GM23338 (cell line): ENCODE data around the gene LRRC19. TPM values are rescaled to one million over a fixed set of nuclear protein-coding genes. Genes with fewer than 3 reads are reported as not detected.

Experiments used
- ATAC-seq: fragments of 200-7000 bp; cut with Tn5 transposase; 3 replicates; pipeline ENCODE4 v1.9.1; 2020
- DNase-seq: peaks from one replicate; pipeline ENCODE4 v3.0.0-alpha.2; 2015; ENCODE audit warnings: low spot score
- H2AFZ ChIP-seq: fragments of 200-600 bp; sonication (generic); 2 replicates; pipeline ENCODE4 v1.8.0; 2016; ENCODE audit warnings: antibody characterized with exemption, mild to moderate bottlenecking, moderate library complexity
- H3F3A ChIP-seq: fragments of 200-600 bp; sonication (generic); replicated peaks from 2 replicates; pipeline ENCODE4 v1.8.0; 2017; ENCODE audit warnings: antibody characterized with exemption, mixed run types, low read depth
- H3K27ac ChIP-seq: fragments of 200-600 bp; sonication (generic); 2 replicates; pipeline ENCODE4 v1.6.1; 2016; ENCODE audit warnings: low read depth
- H3K27me3 ChIP-seq: fragments of 200-600 bp; sonication (generic); 2 replicates; pipeline ENCODE4 v1.8.0; 2016; ENCODE audit warnings: mild to moderate bottlenecking, mixed run types, moderate library complexity; ENCODE audit not compliant: insufficient read depth
- H3K36me3 ChIP-seq: fragments of 200-600 bp; sonication (generic); 2 replicates; pipeline ENCODE4 v1.8.0; 2016; ENCODE audit warnings: mild to moderate bottlenecking; ENCODE audit not compliant: insufficient read depth
- H3K4me1 ChIP-seq: fragments of 200-600 bp; sonication (generic); 2 replicates; pipeline ENCODE4 v1.8.0; 2016; ENCODE audit warnings: mild to moderate bottlenecking, moderate library complexity; ENCODE audit not compliant: insufficient read depth
- H3K4me2 ChIP-seq: fragments of 200-600 bp; sonication (generic); 2 replicates; pipeline ENCODE4 v1.7.1; 2017; ENCODE audit warnings: mixed run types
- H3K4me3 ChIP-seq: fragments of 200-600 bp; sonication (generic); 2 replicates; pipeline ENCODE4 v1.6.1; 2016; ENCODE audit warnings: mixed run types
- H3K79me2 ChIP-seq: fragments of 200-600 bp; sonication (generic); replicated peaks from 2 replicates; pipeline ENCODE4 v1.8.0; 2017; ENCODE audit warnings: mild to moderate bottlenecking; ENCODE audit not compliant: insufficient read depth
- H3K9me2 ChIP-seq: fragments of 200-600 bp; sonication (generic); 2 replicates; pipeline ENCODE4 v1.8.0; 2017; ENCODE audit not compliant: insufficient read depth
- H4K20me1 ChIP-seq: fragments of 200-600 bp; sonication (generic); replicated peaks from 2 replicates; pipeline ENCODE4 v1.8.0; 2017; ENCODE audit warnings: mild to moderate bottlenecking; ENCODE audit not compliant: insufficient read depth
- H3K27ac Mint-ChIP-seq: 2 replicates; pipeline ENCODE4 v1.8.0; 2020; ENCODE audit warnings: inconsistent platforms, mild to moderate bottlenecking, moderate library complexity, mixed read lengths
- H3K27me3 Mint-ChIP-seq: 3 replicates; pipeline ENCODE4 v1.8.0; 2022; ENCODE audit warnings: low read depth, mild to moderate bottlenecking, moderate library complexity, mixed read lengths, inconsistent platforms; ENCODE audit not compliant: insufficient read depth, poor library complexity
- H3K36me3 Mint-ChIP-seq: 3 replicates; pipeline ENCODE4 v1.8.0; 2021; ENCODE audit warnings: low read depth, mild to moderate bottlenecking, inconsistent platforms, moderate library complexity, mixed read lengths
- H3K4me1 Mint-ChIP-seq: 3 replicates; pipeline ENCODE4 v1.8.0; 2020; ENCODE audit warnings: mild to moderate bottlenecking, inconsistent platforms, mixed read lengths
- H3K4me3 Mint-ChIP-seq: 3 replicates; pipeline ENCODE4 v1.8.0; 2021; ENCODE audit warnings: moderate library complexity, mild to moderate bottlenecking, inconsistent platforms, mixed read lengths
- H3K9me3 Mint-ChIP-seq: 3 replicates; pipeline ENCODE4 v1.8.0; 2020; ENCODE audit warnings: moderate library complexity, mild to moderate bottlenecking, inconsistent platforms, mixed read lengths
- CREB1 ChIP-seq: fragments of 250-450 bp; sonication (Bioruptor Pico); IDR thresholded peaks from 2 replicates; pipeline ENCODE4 v1.5.0; 2020; ENCODE audit warnings: low read depth, mild to moderate bottlenecking, moderate library complexity
- EZH2 ChIP-seq: fragments of 200-600 bp; sonication (generic); IDR thresholded peaks from one replicate; pipeline ENCODE4 v1.8.0; 2017; ENCODE audit warnings: antibody characterized with exemption, mild to moderate bottlenecking, low read depth; ENCODE audit not compliant: unreplicated experiment
- EZH2phosphoT487 ChIP-seq: fragments of 200-600 bp; sonication (generic); IDR thresholded peaks from one replicate; pipeline ENCODE4 v1.8.1; 2018; ENCODE audit warnings: antibody characterized with exemption; ENCODE audit not compliant: unreplicated experiment
- JUNB ChIP-seq: IDR thresholded peaks from one replicate; pipeline ENCODE4 v1.6.1; 2016; ENCODE audit warnings: antibody characterized with exemption; ENCODE audit not compliant: unreplicated experiment
- NANOG ChIP-seq: IDR thresholded peaks from 2 replicates; pipeline ENCODE4 v1.6.1; 2016; ENCODE audit warnings: antibody characterized with exemption, borderline replicate concordance
- POLR2AphosphoS5 ChIP-seq: IDR thresholded peaks from 2 replicates; pipeline ENCODE4 v1.6.1; 2016; ENCODE audit warnings: antibody characterized with exemption, low read depth
- STAT1 ChIP-seq: IDR thresholded peaks from one replicate; pipeline ENCODE4 v1.6.1; 2016; ENCODE audit warnings: antibody characterized with exemption; ENCODE audit not compliant: unreplicated experiment
- ZNF114 ChIP-seq: fragments of 250-450 bp; sonication (Bioruptor Pico); IDR thresholded peaks from 2 replicates; pipeline ENCODE4 v1.5.0; 2020; ENCODE audit warnings: mild to moderate bottlenecking, moderate library complexity
- ZNF331 ChIP-seq: fragments of 250-450 bp; sonication (Bioruptor Pico); IDR thresholded peaks from 2 replicates; pipeline ENCODE4 v1.5.0; 2020; ENCODE audit warnings: low read depth, mild to moderate bottlenecking, moderate library complexity
- ZNF462 ChIP-seq: fragments of 250-450 bp; sonication (Bioruptor Pico); IDR thresholded peaks from 2 replicates; pipeline ENCODE4 v1.5.0; 2020; ENCODE audit warnings: mild to moderate bottlenecking, moderate library complexity
- polyA plus RNA-seq: library from polyadenylated mRNA; unstranded; fragments of >200 nt; fragmentation: Nextera tagmentation; extraction: Ambion mirVana; gene quantifications from 2 replicates; pipeline ENCODE4 v1.2.1, GENCODE V29; 2016
- total RNA-seq: library from RNA; depleted of rRNA; stranded (reverse); fragments of >200 nt; shearing (Covaris generic); gene quantifications from 2 replicates; pipeline ENCODE4 v1.2.3, GENCODE V29; 2014
- TF ChIP-seq, protein P1 (sequence below): IDR thresholded peaks from 2 replicates; pipeline ENCODE4 v1.6.1; 2016; ENCODE audit warnings: antibody characterized with exemption
- TF ChIP-seq, protein P2 (sequence below): IDR thresholded peaks from one replicate; pipeline ENCODE4 v1.6.1; 2018; ENCODE audit warnings: antibody characterized with exemption; ENCODE audit not compliant: unreplicated experiment
- TF ChIP-seq, protein P3 (sequence below), 2 experiments: fragments of 200-600 bp in 1 of 2; sonication (generic) in 1 of 2; conservative IDR thresholded peaks; 2 replicates each; pipeline versions ENCODE4 v1.5.1 to v1.6.1; 2016 to 2017; ENCODE audit warnings: antibody characterized with exemption in 2 of 2, low read depth in 2 of 2, mild to moderate bottlenecking in 2 of 2, moderate library complexity in 1 of 2

Gene LRRC19
- total and polyA plus RNA-seq, 2 experiments from 2014 or later, result 0.71 TPM; not detected in 1

DNA sequence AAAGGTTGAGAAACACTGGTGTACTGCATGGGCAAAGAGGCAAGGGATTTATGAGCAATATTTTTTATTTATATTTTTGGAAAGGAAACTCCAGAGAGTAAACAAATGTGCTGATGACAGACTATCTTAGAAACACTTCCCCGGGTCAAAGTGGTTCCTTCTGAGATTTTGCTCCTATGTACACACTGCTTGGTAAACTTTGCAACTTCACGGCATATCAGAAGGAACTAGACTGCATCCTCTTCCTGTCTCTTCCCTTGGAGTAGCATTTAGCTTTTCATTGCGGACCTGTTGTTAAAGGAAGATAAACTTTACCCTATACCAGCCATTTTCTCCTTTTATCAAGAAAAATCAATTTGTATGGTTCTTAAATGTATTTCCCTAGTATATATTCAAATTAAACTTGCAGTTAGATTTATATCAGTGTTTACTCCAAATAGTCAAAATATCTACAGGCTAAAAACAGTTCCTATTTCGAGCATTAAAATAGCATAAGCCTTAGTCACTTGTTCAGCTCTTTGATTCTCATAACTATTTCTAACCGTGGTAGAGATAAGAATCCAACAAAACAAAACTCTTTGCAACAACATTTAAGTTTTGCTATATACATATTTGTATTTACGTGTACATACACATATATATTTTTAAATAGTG is 48.0 kb upstream of the LRRC19 start:
- H3K36me3 ChIP-seq, result no peaks in the 10 kb centered on the region
- no peak overlapping the region for H3K4me2 ChIP-seq
- DNase-seq (no peak), ATAC-seq (no peak)
- H3K36me3 Mint-ChIP-seq, result no peaks in the 10 kb centered on the region
- no peaks in the 10 kb centered on the region for H3K9me2 ChIP-seq
- H3K4me3 Mint-ChIP-seq, result no peak overlapping the region
- H3K79me2 ChIP-seq, result no peaks in the 10 kb centered on the region
- no peak overlapping the region; the same call in 1 of the 2 replicates for H3K27ac Mint-ChIP-seq
- H3K4me3 ChIP-seq, result no peak overlapping the region
- no peaks in the 10 kb centered on the region for H3K4me1 Mint-ChIP-seq
- no peaks in the 10 kb centered on the region for H4K20me1 ChIP-seq
- no peaks in the 10 kb centered on the region for H3K27me3 Mint-ChIP-seq
- H3F3A ChIP-seq, result no peaks in the 10 kb centered on the region
- TF ChIP-seq, protein P1, sequence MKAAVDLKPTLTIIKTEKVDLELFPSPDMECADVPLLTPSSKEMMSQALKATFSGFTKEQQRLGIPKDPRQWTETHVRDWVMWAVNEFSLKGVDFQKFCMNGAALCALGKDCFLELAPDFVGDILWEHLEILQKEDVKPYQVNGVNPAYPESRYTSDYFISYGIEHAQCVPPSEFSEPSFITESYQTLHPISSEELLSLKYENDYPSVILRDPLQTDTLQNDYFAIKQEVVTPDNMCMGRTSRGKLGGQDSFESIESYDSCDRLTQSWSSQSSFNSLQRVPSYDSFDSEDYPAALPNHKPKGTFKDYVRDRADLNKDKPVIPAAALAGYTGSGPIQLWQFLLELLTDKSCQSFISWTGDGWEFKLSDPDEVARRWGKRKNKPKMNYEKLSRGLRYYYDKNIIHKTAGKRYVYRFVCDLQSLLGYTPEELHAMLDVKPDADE, result no peak
- TF ChIP-seq STAT1 (no peak), ZNF462 (no peak), ZNF114 (CRISPR knock-in tag) (no peak), ZNF331 (CRISPR knock-in tag) (no peak), EZH2phosphoT487 (no peak), EZH2 (no peak), CREB1 (no peak), JUNB (no peak), POLR2AphosphoS5 (no peak), NANOG (no peak)
- TF ChIP-seq, protein P2, sequence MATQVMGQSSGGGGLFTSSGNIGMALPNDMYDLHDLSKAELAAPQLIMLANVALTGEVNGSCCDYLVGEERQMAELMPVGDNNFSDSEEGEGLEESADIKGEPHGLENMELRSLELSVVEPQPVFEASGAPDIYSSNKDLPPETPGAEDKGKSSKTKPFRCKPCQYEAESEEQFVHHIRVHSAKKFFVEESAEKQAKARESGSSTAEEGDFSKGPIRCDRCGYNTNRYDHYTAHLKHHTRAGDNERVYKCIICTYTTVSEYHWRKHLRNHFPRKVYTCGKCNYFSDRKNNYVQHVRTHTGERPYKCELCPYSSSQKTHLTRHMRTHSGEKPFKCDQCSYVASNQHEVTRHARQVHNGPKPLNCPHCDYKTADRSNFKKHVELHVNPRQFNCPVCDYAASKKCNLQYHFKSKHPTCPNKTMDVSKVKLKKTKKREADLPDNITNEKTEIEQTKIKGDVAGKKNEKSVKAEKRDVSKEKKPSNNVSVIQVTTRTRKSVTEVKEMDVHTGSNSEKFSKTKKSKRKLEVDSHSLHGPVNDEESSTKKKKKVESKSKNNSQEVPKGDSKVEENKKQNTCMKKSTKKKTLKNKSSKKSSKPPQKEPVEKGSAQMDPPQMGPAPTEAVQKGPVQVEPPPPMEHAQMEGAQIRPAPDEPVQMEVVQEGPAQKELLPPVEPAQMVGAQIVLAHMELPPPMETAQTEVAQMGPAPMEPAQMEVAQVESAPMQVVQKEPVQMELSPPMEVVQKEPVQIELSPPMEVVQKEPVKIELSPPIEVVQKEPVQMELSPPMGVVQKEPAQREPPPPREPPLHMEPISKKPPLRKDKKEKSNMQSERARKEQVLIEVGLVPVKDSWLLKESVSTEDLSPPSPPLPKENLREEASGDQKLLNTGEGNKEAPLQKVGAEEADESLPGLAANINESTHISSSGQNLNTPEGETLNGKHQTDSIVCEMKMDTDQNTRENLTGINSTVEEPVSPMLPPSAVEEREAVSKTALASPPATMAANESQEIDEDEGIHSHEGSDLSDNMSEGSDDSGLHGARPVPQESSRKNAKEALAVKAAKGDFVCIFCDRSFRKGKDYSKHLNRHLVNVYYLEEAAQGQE, result no peak
- TF ChIP-seq, protein P3, sequence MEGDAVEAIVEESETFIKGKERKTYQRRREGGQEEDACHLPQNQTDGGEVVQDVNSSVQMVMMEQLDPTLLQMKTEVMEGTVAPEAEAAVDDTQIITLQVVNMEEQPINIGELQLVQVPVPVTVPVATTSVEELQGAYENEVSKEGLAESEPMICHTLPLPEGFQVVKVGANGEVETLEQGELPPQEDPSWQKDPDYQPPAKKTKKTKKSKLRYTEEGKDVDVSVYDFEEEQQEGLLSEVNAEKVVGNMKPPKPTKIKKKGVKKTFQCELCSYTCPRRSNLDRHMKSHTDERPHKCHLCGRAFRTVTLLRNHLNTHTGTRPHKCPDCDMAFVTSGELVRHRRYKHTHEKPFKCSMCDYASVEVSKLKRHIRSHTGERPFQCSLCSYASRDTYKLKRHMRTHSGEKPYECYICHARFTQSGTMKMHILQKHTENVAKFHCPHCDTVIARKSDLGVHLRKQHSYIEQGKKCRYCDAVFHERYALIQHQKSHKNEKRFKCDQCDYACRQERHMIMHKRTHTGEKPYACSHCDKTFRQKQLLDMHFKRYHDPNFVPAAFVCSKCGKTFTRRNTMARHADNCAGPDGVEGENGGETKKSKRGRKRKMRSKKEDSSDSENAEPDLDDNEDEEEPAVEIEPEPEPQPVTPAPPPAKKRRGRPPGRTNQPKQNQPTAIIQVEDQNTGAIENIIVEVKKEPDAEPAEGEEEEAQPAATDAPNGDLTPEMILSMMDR (conservative IDR thresholded peaks at IDR 0.05; ENCODE audit: low read depth in 2 of 2), result no peak
- H3K9me3 Mint-ChIP-seq, result no peaks in the 10 kb centered on the region
- H2AFZ ChIP-seq, result no peak overlapping the region
- H3K4me1 ChIP-seq, result no peaks in the 10 kb centered on the region
- H3K27me3 ChIP-seq, result no peaks in the 10 kb centered on the region
- no peak overlapping the region for H3K27ac ChIP-seq
